NT2/D1 (cell line): ENCODE measurements around the gene SLC37A2.

Experiments used
- SUZ12 ChIP-seq: IDR thresholded peaks from 2 replicates; pipeline ENCODE4 v1.6.1; 2011; ENCODE audit not compliant: insufficient read length, insufficient read depth; ENCODE audit errors: extremely low read depth
- ZNF274 ChIP-seq: IDR thresholded peaks from 2 replicates; pipeline ENCODE4 v1.6.1; 2011; ENCODE audit warnings: mild to moderate bottlenecking, low read depth, low read length

GRCh38 chr11:125110506-125110905 lies 47.4 kb downstream of the SLC37A2 start:
- TF ChIP-seq ZNF274: no peak
- TF ChIP-seq SUZ12: no peak
